Muscle of leg (tissue), 11 donors: ENCODE results near the gene SYNPO2L. TPM values are rescaled to one million over a fixed set of nuclear protein-coding genes. Genes with fewer than 3 reads are reported as not detected.
A peak's percentile ranks its signal among the peaks of the same experiment; 100 is the strongest.

Experiments used
- DNase-seq: peaks from one replicate; pipeline ENCODE4 v3.0.0; 2013
- H3K27ac ChIP-seq: one replicate; pipeline ENCODE4 v1.5.1; 2013; ENCODE audit warnings: mild to moderate bottlenecking, low read length, control low read depth
- H3K27me3 ChIP-seq: one replicate; pipeline ENCODE4 v1.6.1; 2013; ENCODE audit warnings: low read length; ENCODE audit not compliant: control insufficient read depth, insufficient read depth
- H3K36me3 ChIP-seq: one replicate; pipeline ENCODE4 v1.6.1; 2013; ENCODE audit warnings: low read length; ENCODE audit not compliant: control insufficient read depth, insufficient read depth
- H3K4me1 ChIP-seq: one replicate; pipeline ENCODE4 v1.6.1; 2013; ENCODE audit warnings: low read length; ENCODE audit not compliant: control insufficient read depth, insufficient read depth
- H3K4me3 ChIP-seq: one replicate; pipeline ENCODE4 v1.5.1; 2013; ENCODE audit warnings: low read length, control low read depth
- H3K9me3 ChIP-seq: replicated peaks from 2 replicates; pipeline ENCODE4 v1.6.1; 2013; ENCODE audit warnings: low read depth, low read length; ENCODE audit not compliant: control insufficient read depth
- WGBS: methylation state at CpG from one replicate; pipeline ENCODE4 v1.1.5; 2013; ENCODE audit warnings: missing lambda C conversion rate; ENCODE audit not compliant: insufficient coverage; 5-methylcytosine and 5-hydroxymethylcytosine counted together
- polyA plus RNA-seq, 8 donors: library from polyadenylated mRNA; unstranded; fragments of 120-200 nt; gene quantifications; one replicate each; pipeline versions ENCODE4 v1.2.1 to v1.2.3, GENCODE V29; 2013; ENCODE audit warnings: inconsistent platforms in 1 of 8, low replicate concordance in 1 of 8; ENCODE audit not compliant: insufficient read length in 8 of 8, insufficient read depth in 1 of 8
- total RNA-seq: library from RNA; stranded (reverse); fragments of 120-200 nt; gene quantifications from one replicate; pipeline ENCODE4 v1.2.4, GENCODE V29; 2013

Gene SYNPO2L
- total and polyA plus RNA-seq, 9 donors = 35.6 to 224 (median 176) TPM

- WGBS = 67% methylated on average over 1 of the region's 2 CpGs
- Histone ChIP-seq H3K4me1 (peaks cover 42% of the 10 kb centered on the region), H3K4me3 (no peak overlapping the region)
Observed at GRCh38 chr10:73643362-73643761, 12.5 kb downstream of the SYNPO2L start.

GRCh38 chr10:73641328-73642060 lies 14.3 kb downstream of the SYNPO2L start, which contains the start of gene MYOZ1:
MYOZ1 (minus strand) TSS chr10:73641474; CDS start chr10:73640017, 1,457 bp downstream.
- peak within 1 kb of the TSS; percentile 49 for H3K4me3 ChIP-seq
- WGBS = 53% methylated on average over 4 of the region's 9 CpGs
- peaks cover 30% of the 10 kb centered on the region for H3K4me1 ChIP-seq
- no peaks in the 10 kb centered on the region for H3K27me3 ChIP-seq
- H3K36me3 ChIP-seq = peaks cover 13% of the 10 kb centered on the region
- H3K9me3 ChIP-seq = no peaks in the 10 kb centered on the region
- peak within 1 kb of the TSS; percentile 87 for H3K27ac ChIP-seq
- DNase-seq = peak; percentile 53

More at GRCh38 chr10:73643362-73643761, 12.5 kb downstream of the SYNPO2L start:
- Histone ChIP-seq H3K27ac (no peak overlapping the region), H3K27me3 (no peaks in the 10 kb centered on the region), H3K9me3 (no peaks in the 10 kb centered on the region), H3K36me3 (peaks cover 7% of the 10 kb centered on the region)
- DNase-seq = no peak

GRCh38 chr10:73639286-73639685 lies 16.5 kb downstream of the SYNPO2L start:
- Histone ChIP-seq H3K4me3 (peak overlapping the region; percentile 49), H3K36me3 (peaks cover 13% of the 10 kb centered on the region), H3K9me3 (no peaks in the 10 kb centered on the region), H3K4me1 (peaks cover 45% of the 10 kb centered on the region), H3K27me3 (no peaks in the 10 kb centered on the region), H3K27ac (peak overlapping the region; percentile 71)
- 71% methylated on average over 3 of the region's 3 CpGs for WGBS
- DNase-seq = no peak

- Histone ChIP-seq H3K4me3 (no peak overlapping the region), H3K27ac (peak overlapping the region; percentile 73)
- peak; percentile 79 for DNase-seq
Observed at GRCh38 chr10:73635781-73636180, 20.0 kb downstream of the SYNPO2L start.

GRCh38 chr10:73634421-73634820 lies 21.4 kb downstream of the SYNPO2L start:
- Histone ChIP-seq H3K27ac (peak overlapping the region; percentile 65), H3K9me3 (no peaks in the 10 kb centered on the region), H3K4me3 (no peak overlapping the region), H3K36me3 (peaks cover 19% of the 10 kb centered on the region), H3K27me3 (no peaks in the 10 kb centered on the region), H3K4me1 (peaks cover 30% of the 10 kb centered on the region)
- peak; percentile 55 for DNase-seq
- 53% methylated on average over 3 of the region's 5 CpGs for WGBS

More at GRCh38 chr10:73635781-73636180, 20.0 kb downstream of the SYNPO2L start:
- Histone ChIP-seq H3K4me1 (peaks cover 30% of the 10 kb centered on the region), H3K27me3 (no peaks in the 10 kb centered on the region), H3K36me3 (peaks cover 23% of the 10 kb centered on the region), H3K9me3 (no peaks in the 10 kb centered on the region)
- WGBS = no CpG with 5 or more reads among the region's 1 CpG

- no peak overlapping the region for H3K27ac ChIP-seq
- peaks cover 10% of the 10 kb centered on the region for H3K36me3 ChIP-seq
- peaks cover 14% of the 10 kb centered on the region for H3K4me1 ChIP-seq
- DNase-seq = no peak
- no peaks in the 10 kb centered on the region for H3K27me3 ChIP-seq
- WGBS = 93% methylated on average over 4 of the region's 5 CpGs
- no peak overlapping the region for H3K4me3 ChIP-seq
- H3K9me3 ChIP-seq = no peaks in the 10 kb centered on the region
Observed at GRCh38 chr10:73629165-73629564, 26.7 kb downstream of the SYNPO2L start.

GRCh38 chr10:73628405-73628804 lies 27.4 kb downstream of the SYNPO2L start:
- Histone ChIP-seq H3K27ac (no peak overlapping the region), H3K4me3 (no peak overlapping the region), H3K4me1 (peaks cover 10% of the 10 kb centered on the region), H3K36me3 (peaks cover 6% of the 10 kb centered on the region), H3K27me3 (no peaks in the 10 kb centered on the region), H3K9me3 (no peaks in the 10 kb centered on the region)
- DNase-seq = no peak
- WGBS = 42% methylated on average over 4 of the region's 7 CpGs

GRCh38 chr10:73627300-73627699 lies 28.5 kb downstream of the SYNPO2L start:
- Histone ChIP-seq H3K27me3 (no peaks in the 10 kb centered on the region), H3K36me3 (peaks cover 4% of the 10 kb centered on the region), H3K4me3 (no peak overlapping the region), H3K4me1 (peaks cover 10% of the 10 kb centered on the region), H3K27ac (no peak overlapping the region), H3K9me3 (no peaks in the 10 kb centered on the region)
- WGBS = 100% methylated on average over 3 of the region's 6 CpGs
- DNase-seq = no peak

GRCh38 chr10:73625884-73626752 lies 29.7 kb downstream of the SYNPO2L start:
- no peaks in the 10 kb centered on the region for H3K36me3 ChIP-seq
- WGBS = under 1% methylated on average over 34 of the region's 42 CpGs
- H3K4me3 ChIP-seq = peak overlapping the region; percentile 99
- DNase-seq = peak; percentile 100
- no peaks in the 10 kb centered on the region for H3K9me3 ChIP-seq
- H3K4me1 ChIP-seq = peaks cover 10% of the 10 kb centered on the region
- no peaks in the 10 kb centered on the region for H3K27me3 ChIP-seq
- peak overlapping the region; percentile 95 for H3K27ac ChIP-seq
